ENCODE measurements around the gene LLGL1. TPM values are rescaled to one million over a fixed set of nuclear protein-coding genes. Genes with fewer than 3 reads are reported as not detected.

The LLGL1 gene
- total RNA-seq, 1 donor from 2014 or later: 43.5 TPM

- H4K20me1 ChIP-seq (ENCODE audit: insufficient read depth, low read length): peaks cover 77% of the 10 kb centered on the region
- no peaks in the 10 kb centered on the region for H3K36me3 ChIP-seq (ENCODE audit: insufficient read depth, low read length)
- H3K4me1 ChIP-seq (ENCODE audit: insufficient read depth, low read length): peaks cover 19% of the 10 kb centered on the region
- TF ChIP-seq CTCF (IDR thresholded peaks at IDR 0.05; ENCODE audit: insufficient read depth, low read depth, low read length) (no peak), EZH2 (IDR thresholded peaks at IDR 0.05; ENCODE audit: insufficient read depth, low read length) (no peak)
- H3K27me3 Mint-ChIP-seq (ENCODE audit: low read depth, unreplicated experiment): no peaks in the 10 kb centered on the region
- no peak overlapping the region for H3K27ac Mint-ChIP-seq (ENCODE audit: unreplicated experiment)
- DNase-seq (ENCODE audit: low read depth) (no peak), FAIRE-seq (no peak)
- H2AFZ ChIP-seq (ENCODE audit: low read depth, low read length): no peak overlapping the region
- H3K4me2 ChIP-seq (ENCODE audit: low read length): no peak overlapping the region
- H3K4me3 Mint-ChIP-seq (ENCODE audit: unreplicated experiment): no peak overlapping the region
- H3K4me1 Mint-ChIP-seq (ENCODE audit: low read depth, unreplicated experiment): peaks cover 5% of the 10 kb centered on the region
- no peaks in the 10 kb centered on the region for H3K27me3 ChIP-seq (ENCODE audit: insufficient read depth, low read length)
- peaks cover 64% of the 10 kb centered on the region for H3K79me2 ChIP-seq (ENCODE audit: insufficient read depth, low read length)
- H3K27ac ChIP-seq (ENCODE audit: low read depth, low read length): no peak overlapping the region
- no peak overlapping the region for H3K4me3 ChIP-seq (ENCODE audit: insufficient read depth, low read depth, low read length)
- H3K36me3 Mint-ChIP-seq (ENCODE audit: low read depth, unreplicated experiment): no peaks in the 10 kb centered on the region
- H3K9me3 Mint-ChIP-seq (ENCODE audit: unreplicated experiment): peaks cover 2% of the 10 kb centered on the region
- H3K9me3 ChIP-seq (ENCODE audit: insufficient read depth, low read depth, low read length): no peaks in the 10 kb centered on the region
- no peak overlapping the region for H3K9ac ChIP-seq (ENCODE audit: low read length)
Measured at GRCh38 chr17:18229254-18229653, 3.8 kb downstream of the LLGL1 start.

GRCh38 chr17:18229771-18230170 lies 4.3 kb downstream of the LLGL1 start:
- H2AFZ ChIP-seq (ENCODE audit: low read depth, low read length): no peak overlapping the region
- H3K4me1 ChIP-seq (ENCODE audit: insufficient read depth, low read length): peaks cover 16% of the 10 kb centered on the region
- Mint-ChIP-seq H3K36me3 (ENCODE audit: low read depth, unreplicated experiment) (no peaks in the 10 kb centered on the region), H3K4me1 (ENCODE audit: low read depth, unreplicated experiment) (peaks cover 4% of the 10 kb centered on the region), H3K9me3 (ENCODE audit: unreplicated experiment) (peaks cover 2% of the 10 kb centered on the region), H3K4me3 (ENCODE audit: unreplicated experiment) (no peak overlapping the region), H3K27ac (ENCODE audit: unreplicated experiment) (no peak overlapping the region), H3K27me3 (ENCODE audit: low read depth, unreplicated experiment) (no peaks in the 10 kb centered on the region)
- H3K4me3 ChIP-seq (ENCODE audit: insufficient read depth, low read depth, low read length): no peak overlapping the region
- H3K9ac ChIP-seq (ENCODE audit: low read length): no peak overlapping the region
- no peaks in the 10 kb centered on the region for H3K36me3 ChIP-seq (ENCODE audit: insufficient read depth, low read length)
- H3K4me2 ChIP-seq (ENCODE audit: low read length): no peak overlapping the region
- TF ChIP-seq EZH2 (IDR thresholded peaks at IDR 0.05; ENCODE audit: insufficient read depth, low read length) (no peak), CTCF (IDR thresholded peaks at IDR 0.05; ENCODE audit: insufficient read depth, low read depth, low read length) (no peak)
- H3K27me3 ChIP-seq (ENCODE audit: insufficient read depth, low read length): no peaks in the 10 kb centered on the region
- H3K79me2 ChIP-seq (ENCODE audit: insufficient read depth, low read length): peaks cover 64% of the 10 kb centered on the region
- no peak for FAIRE-seq
- peaks cover 77% of the 10 kb centered on the region for H4K20me1 ChIP-seq (ENCODE audit: insufficient read depth, low read length)
- H3K27ac ChIP-seq (ENCODE audit: low read depth, low read length): no peak overlapping the region
- no peaks in the 10 kb centered on the region for H3K9me3 ChIP-seq (ENCODE audit: insufficient read depth, low read depth, low read length)
- no peak for DNase-seq (ENCODE audit: low read depth)

GRCh38 chr17:18230288-18231141 lies 5.1 kb downstream of the LLGL1 start:
- Histone ChIP-seq H3K4me3 (ENCODE audit: insufficient read depth, low read depth, low read length) (no peak overlapping the region), H3K9ac (ENCODE audit: low read length) (no peak overlapping the region), H3K4me2 (ENCODE audit: low read length) (no peak overlapping the region), H2AFZ (ENCODE audit: low read depth, low read length) (no peak overlapping the region), H3K9me3 (ENCODE audit: insufficient read depth, low read depth, low read length) (no peaks in the 10 kb centered on the region), H3K4me1 (ENCODE audit: insufficient read depth, low read length) (peaks cover 16% of the 10 kb centered on the region), H3K36me3 (ENCODE audit: insufficient read depth, low read length) (no peaks in the 10 kb centered on the region), H4K20me1 (ENCODE audit: insufficient read depth, low read length) (peaks cover 77% of the 10 kb centered on the region), H3K27ac (ENCODE audit: low read depth, low read length) (no peak overlapping the region), H3K79me2 (ENCODE audit: insufficient read depth, low read length) (peaks cover 64% of the 10 kb centered on the region), H3K27me3 (ENCODE audit: insufficient read depth, low read length) (no peaks in the 10 kb centered on the region)
- Mint-ChIP-seq H3K9me3 (ENCODE audit: unreplicated experiment) (peaks cover 2% of the 10 kb centered on the region), H3K4me1 (ENCODE audit: low read depth, unreplicated experiment) (peaks cover 2% of the 10 kb centered on the region), H3K27ac (ENCODE audit: unreplicated experiment) (no peak overlapping the region), H3K36me3 (ENCODE audit: low read depth, unreplicated experiment) (no peaks in the 10 kb centered on the region), H3K27me3 (ENCODE audit: low read depth, unreplicated experiment) (no peaks in the 10 kb centered on the region), H3K4me3 (ENCODE audit: unreplicated experiment) (no peak overlapping the region)
- TF ChIP-seq EZH2 (IDR thresholded peaks at IDR 0.05; ENCODE audit: insufficient read depth, low read length): no peak
- TF ChIP-seq CTCF (IDR thresholded peaks at IDR 0.05; ENCODE audit: insufficient read depth, low read depth, low read length): no peak
- FAIRE-seq (no peak), DNase-seq (ENCODE audit: low read depth) (no peak)

Measured in astrocyte (in vitro differentiated cells and primary cell).